Measurements from ENCODE around the gene RPS17. TPM values are rescaled to one million over a fixed set of nuclear protein-coding genes. Genes with fewer than 3 reads are reported as not detected.
"Not testable (repeated sequence)": the region's sequence is repeated elsewhere in the genome, so short reads cannot be mapped to it uniquely, and the experiment has no call there.

Gene RPS17
- polyA plus RNA-seq, 1 donor (not counting 4 experiments of a cell fraction or from before 2014, with no cell fraction given), result 4,320 TPM

GRCh38 chr15:82507087-82507486, 33.2 kb downstream of the RPS17 start:
- H3K4me1 ChIP-seq (ENCODE audit: control insufficient read depth, extremely low read depth, insufficient read depth, low read length); H3K27ac ChIP-seq (ENCODE audit: control insufficient read depth, insufficient read depth, low read length); H3K4me2 ChIP-seq (ENCODE audit: control insufficient read depth, extremely low read depth, insufficient read depth, low read depth, low read length); H3K36me3 ChIP-seq (ENCODE audit: control insufficient read depth in 2 of 2, extremely low read depth in 1 of 2, insufficient read depth in 2 of 2, low read length in 2 of 2); FAIRE-seq; H3K79me2 ChIP-seq (ENCODE audit: control insufficient read depth, insufficient read depth, low read length); H2AFZ ChIP-seq (ENCODE audit: control insufficient read depth, low read length); dilution Hi-C loops (cut with MboI; ENCODE audit: extremely low pct_ligation_motif_present, low sequenced_read_pairs); H4K20me1 ChIP-seq (ENCODE audit: control insufficient read depth, extremely low read depth, insufficient read depth, low read length); H3K4me3 ChIP-seq (ENCODE audit: control insufficient read depth in 2 of 3, extremely low read depth in 1 of 3, insufficient read depth in 2 of 3, low read depth in 1 of 3, low read length in 3 of 3); H3K27me3 ChIP-seq (ENCODE audit: control insufficient read depth, extremely low read depth, insufficient read depth, low read length); H3K9ac ChIP-seq (ENCODE audit: control insufficient read depth, extremely low read depth, insufficient read depth, low read length); DNase-seq (ENCODE audit: low read depth, low spot score); H3K9me3 ChIP-seq (ENCODE audit: control insufficient read depth, low read depth, low read length); H3K9me1 ChIP-seq (ENCODE audit: control insufficient read depth, extremely low read depth, insufficient read depth, low read length): not testable (repeated sequence)

DNA sequence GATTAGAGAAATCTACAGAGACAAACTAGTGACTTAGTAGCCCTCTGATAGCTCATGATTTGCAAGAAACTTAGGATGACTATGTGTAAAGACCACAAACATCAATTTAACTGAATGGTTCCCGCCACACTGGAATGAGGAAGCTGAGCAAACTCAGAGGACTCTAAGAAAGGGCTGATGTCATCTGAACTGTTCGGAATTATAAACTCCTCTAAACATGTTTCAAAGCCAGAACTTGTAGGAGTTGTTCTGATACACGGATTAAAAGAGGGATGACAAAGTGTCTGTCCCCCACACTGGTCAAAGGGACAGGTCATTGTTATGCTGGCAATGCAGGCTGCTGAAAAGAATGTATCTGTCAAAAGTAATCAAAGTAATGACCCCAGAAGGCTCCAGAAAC, 34.4 kb downstream of the RPS17 start:
- FAIRE-seq; dilution Hi-C loops (cut with MboI; ENCODE audit: extremely low pct_ligation_motif_present, low sequenced_read_pairs); H3K9me1 ChIP-seq (ENCODE audit: control insufficient read depth, extremely low read depth, insufficient read depth, low read length); H3K27me3 ChIP-seq (ENCODE audit: control insufficient read depth, extremely low read depth, insufficient read depth, low read length); H3K36me3 ChIP-seq (ENCODE audit: control insufficient read depth in 2 of 2, extremely low read depth in 1 of 2, insufficient read depth in 2 of 2, low read length in 2 of 2); H3K9ac ChIP-seq (ENCODE audit: control insufficient read depth, extremely low read depth, insufficient read depth, low read length); H3K4me1 ChIP-seq (ENCODE audit: control insufficient read depth, extremely low read depth, insufficient read depth, low read length); H3K4me2 ChIP-seq (ENCODE audit: control insufficient read depth, extremely low read depth, insufficient read depth, low read depth, low read length); H3K4me3 ChIP-seq (ENCODE audit: control insufficient read depth in 2 of 3, extremely low read depth in 1 of 3, insufficient read depth in 2 of 3, low read depth in 1 of 3, low read length in 3 of 3); H3K9me3 ChIP-seq (ENCODE audit: control insufficient read depth, low read depth, low read length); H3K79me2 ChIP-seq (ENCODE audit: control insufficient read depth, insufficient read depth, low read length); DNase-seq (ENCODE audit: low read depth, low spot score); H2AFZ ChIP-seq (ENCODE audit: control insufficient read depth, low read length); H4K20me1 ChIP-seq (ENCODE audit: control insufficient read depth, extremely low read depth, insufficient read depth, low read length); H3K27ac ChIP-seq (ENCODE audit: control insufficient read depth, insufficient read depth, low read length): not testable (repeated sequence)

GRCh38 chr15:82504074-82504473, 36.2 kb downstream of the RPS17 start:
- H2AFZ ChIP-seq (ENCODE audit: control insufficient read depth, low read length); DNase-seq (ENCODE audit: low read depth, low spot score); dilution Hi-C loops (cut with MboI; ENCODE audit: extremely low pct_ligation_motif_present, low sequenced_read_pairs); H3K9ac ChIP-seq (ENCODE audit: control insufficient read depth, extremely low read depth, insufficient read depth, low read length); H3K4me3 ChIP-seq (ENCODE audit: control insufficient read depth in 2 of 3, extremely low read depth in 1 of 3, insufficient read depth in 2 of 3, low read depth in 1 of 3, low read length in 3 of 3); H3K4me1 ChIP-seq (ENCODE audit: control insufficient read depth, extremely low read depth, insufficient read depth, low read length); H3K9me3 ChIP-seq (ENCODE audit: control insufficient read depth, low read depth, low read length); H3K27ac ChIP-seq (ENCODE audit: control insufficient read depth, insufficient read depth, low read length); H4K20me1 ChIP-seq (ENCODE audit: control insufficient read depth, extremely low read depth, insufficient read depth, low read length); FAIRE-seq; H3K79me2 ChIP-seq (ENCODE audit: control insufficient read depth, insufficient read depth, low read length); H3K27me3 ChIP-seq (ENCODE audit: control insufficient read depth, extremely low read depth, insufficient read depth, low read length); H3K36me3 ChIP-seq (ENCODE audit: control insufficient read depth in 2 of 2, extremely low read depth in 1 of 2, insufficient read depth in 2 of 2, low read length in 2 of 2); H3K4me2 ChIP-seq (ENCODE audit: control insufficient read depth, extremely low read depth, insufficient read depth, low read depth, low read length); H3K9me1 ChIP-seq (ENCODE audit: control insufficient read depth, extremely low read depth, insufficient read depth, low read length): not testable (repeated sequence)

DNA sequence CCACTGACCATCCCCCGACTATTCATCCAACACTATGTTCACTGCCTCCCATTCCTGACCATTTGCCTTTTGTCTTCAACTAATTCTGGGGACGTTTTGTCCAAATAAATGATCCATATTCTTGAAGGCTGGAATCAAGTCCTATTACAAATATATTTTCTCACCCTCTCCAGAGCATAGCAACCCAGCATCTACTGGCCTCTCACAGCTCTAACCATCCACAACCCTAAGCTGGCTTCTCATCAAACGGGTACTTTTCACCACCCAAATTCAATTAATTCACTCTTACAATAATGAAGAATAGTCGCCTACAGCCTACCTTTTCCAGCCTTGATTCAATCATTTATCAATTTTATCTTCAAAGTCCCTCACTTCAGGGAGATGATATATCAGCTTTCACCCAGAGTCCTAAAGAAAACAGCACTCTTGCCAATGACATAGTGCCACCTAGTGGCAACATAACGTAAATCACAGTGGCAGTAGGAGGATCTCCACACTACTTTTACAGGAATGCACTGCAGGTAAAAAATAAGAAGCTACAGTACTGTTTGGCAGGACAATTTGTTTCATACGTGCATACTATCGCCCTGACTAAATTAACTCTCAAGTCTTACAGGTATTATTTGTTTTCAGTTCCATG, 37.4 kb downstream of the RPS17 start:
- FAIRE-seq; H3K4me3 ChIP-seq (ENCODE audit: control insufficient read depth in 2 of 3, extremely low read depth in 1 of 3, insufficient read depth in 2 of 3, low read depth in 1 of 3, low read length in 3 of 3); H4K20me1 ChIP-seq (ENCODE audit: control insufficient read depth, extremely low read depth, insufficient read depth, low read length); H3K9ac ChIP-seq (ENCODE audit: control insufficient read depth, extremely low read depth, insufficient read depth, low read length); H3K27me3 ChIP-seq (ENCODE audit: control insufficient read depth, extremely low read depth, insufficient read depth, low read length); H3K4me1 ChIP-seq (ENCODE audit: control insufficient read depth, extremely low read depth, insufficient read depth, low read length); H3K36me3 ChIP-seq (ENCODE audit: control insufficient read depth in 2 of 2, extremely low read depth in 1 of 2, insufficient read depth in 2 of 2, low read length in 2 of 2); H3K4me2 ChIP-seq (ENCODE audit: control insufficient read depth, extremely low read depth, insufficient read depth, low read depth, low read length); DNase-seq (ENCODE audit: low read depth, low spot score); dilution Hi-C loops (cut with MboI; ENCODE audit: extremely low pct_ligation_motif_present, low sequenced_read_pairs); H3K79me2 ChIP-seq (ENCODE audit: control insufficient read depth, insufficient read depth, low read length); H3K27ac ChIP-seq (ENCODE audit: control insufficient read depth, insufficient read depth, low read length); H3K9me3 ChIP-seq (ENCODE audit: control insufficient read depth, low read depth, low read length); H2AFZ ChIP-seq (ENCODE audit: control insufficient read depth, low read length); H3K9me1 ChIP-seq (ENCODE audit: control insufficient read depth, extremely low read depth, insufficient read depth, low read length): not testable (repeated sequence)

DNA sequence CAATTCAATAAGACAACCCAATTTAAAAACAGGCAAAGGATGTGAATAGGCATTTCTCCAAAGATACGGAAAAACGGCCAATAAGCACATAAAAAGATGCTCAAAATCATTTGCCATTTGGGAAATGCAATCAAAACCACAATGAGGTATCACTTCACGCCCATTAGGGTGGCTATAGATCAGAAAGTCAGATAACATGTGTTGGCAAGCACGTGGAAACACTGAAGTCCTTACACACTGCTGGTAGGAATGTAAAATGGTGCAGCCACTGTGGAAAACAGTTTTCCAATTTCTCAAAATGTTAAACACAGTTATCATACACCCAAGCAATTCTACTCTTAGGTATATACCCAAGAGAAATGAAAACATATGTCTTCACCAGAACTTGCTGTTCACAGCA, 39.5 kb downstream of the RPS17 start:
- H3K9me1 ChIP-seq (ENCODE audit: control insufficient read depth, extremely low read depth, insufficient read depth, low read length); H3K36me3 ChIP-seq (ENCODE audit: control insufficient read depth in 2 of 2, extremely low read depth in 1 of 2, insufficient read depth in 2 of 2, low read length in 2 of 2); dilution Hi-C loops (cut with MboI; ENCODE audit: extremely low pct_ligation_motif_present, low sequenced_read_pairs): not testable (repeated sequence)

More for the DNA sequence above, 39.5 kb downstream of the RPS17 start:
- H3K4me1 ChIP-seq (ENCODE audit: control insufficient read depth, extremely low read depth, insufficient read depth, low read length); H3K79me2 ChIP-seq (ENCODE audit: control insufficient read depth, insufficient read depth, low read length); FAIRE-seq; DNase-seq (ENCODE audit: low read depth, low spot score); H3K4me3 ChIP-seq (ENCODE audit: control insufficient read depth in 2 of 3, extremely low read depth in 1 of 3, insufficient read depth in 2 of 3, low read depth in 1 of 3, low read length in 3 of 3); H2AFZ ChIP-seq (ENCODE audit: control insufficient read depth, low read length); H4K20me1 ChIP-seq (ENCODE audit: control insufficient read depth, extremely low read depth, insufficient read depth, low read length); H3K9me3 ChIP-seq (ENCODE audit: control insufficient read depth, low read depth, low read length); H3K9ac ChIP-seq (ENCODE audit: control insufficient read depth, extremely low read depth, insufficient read depth, low read length); H3K27ac ChIP-seq (ENCODE audit: control insufficient read depth, insufficient read depth, low read length); H3K27me3 ChIP-seq (ENCODE audit: control insufficient read depth, extremely low read depth, insufficient read depth, low read length); H3K4me2 ChIP-seq (ENCODE audit: control insufficient read depth, extremely low read depth, insufficient read depth, low read depth, low read length): not testable (repeated sequence)
